Thyroid gland (tissue), 4 donors: ENCODE measurements around the gene SPSB4.

Experiments used
- POLR2A ChIP-seq, 2 donors: fragments of 450-650 bp; IDR thresholded peaks; one replicate each; pipeline ENCODE4 v1.6.1; 2017; ENCODE audit warnings: antibody characterized with exemption in 2 of 2, mild to moderate bottlenecking in 2 of 2, moderate library complexity in 1 of 2
- TF ChIP-seq, protein P1 (sequence below), 6 experiments: fragments of 200-600 bp in 3 of 6; fragments of 450-650 bp in 3 of 6; sonication (generic) in 3 of 6; IDR thresholded peaks; one replicate each; pipeline ENCODE4 v1.5.1; 2016 to 2019; ENCODE audit warnings: antibody characterized with exemption in 6 of 6, mild to moderate bottlenecking in 2 of 6, inconsistent platforms in 1 of 6, moderate library complexity in 1 of 6

DNA sequence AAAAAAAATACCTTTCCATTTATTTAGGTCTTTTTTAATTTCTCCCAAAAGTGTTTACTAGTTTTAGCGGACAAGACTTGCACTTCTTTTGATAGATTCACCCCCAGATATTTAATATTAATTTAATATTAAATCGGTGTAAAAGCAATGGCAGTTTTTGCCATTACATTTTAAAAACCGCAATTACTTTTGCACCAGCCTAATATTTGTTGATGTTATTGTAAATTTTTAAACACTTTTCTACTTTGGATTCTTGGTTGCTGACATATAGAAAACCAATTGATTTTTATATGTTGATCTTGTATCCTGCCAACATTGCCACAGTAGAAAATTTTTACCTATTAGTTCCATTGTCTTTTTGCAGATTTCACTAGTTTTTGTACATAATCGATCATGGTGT lies 116.5 kb downstream of the SPSB4 start:
- no peak for TF ChIP-seq POLR2A (IDR thresholded peaks at IDR 0.05)
- TF ChIP-seq, protein P1, sequence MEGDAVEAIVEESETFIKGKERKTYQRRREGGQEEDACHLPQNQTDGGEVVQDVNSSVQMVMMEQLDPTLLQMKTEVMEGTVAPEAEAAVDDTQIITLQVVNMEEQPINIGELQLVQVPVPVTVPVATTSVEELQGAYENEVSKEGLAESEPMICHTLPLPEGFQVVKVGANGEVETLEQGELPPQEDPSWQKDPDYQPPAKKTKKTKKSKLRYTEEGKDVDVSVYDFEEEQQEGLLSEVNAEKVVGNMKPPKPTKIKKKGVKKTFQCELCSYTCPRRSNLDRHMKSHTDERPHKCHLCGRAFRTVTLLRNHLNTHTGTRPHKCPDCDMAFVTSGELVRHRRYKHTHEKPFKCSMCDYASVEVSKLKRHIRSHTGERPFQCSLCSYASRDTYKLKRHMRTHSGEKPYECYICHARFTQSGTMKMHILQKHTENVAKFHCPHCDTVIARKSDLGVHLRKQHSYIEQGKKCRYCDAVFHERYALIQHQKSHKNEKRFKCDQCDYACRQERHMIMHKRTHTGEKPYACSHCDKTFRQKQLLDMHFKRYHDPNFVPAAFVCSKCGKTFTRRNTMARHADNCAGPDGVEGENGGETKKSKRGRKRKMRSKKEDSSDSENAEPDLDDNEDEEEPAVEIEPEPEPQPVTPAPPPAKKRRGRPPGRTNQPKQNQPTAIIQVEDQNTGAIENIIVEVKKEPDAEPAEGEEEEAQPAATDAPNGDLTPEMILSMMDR (IDR thresholded peaks at IDR 0.05) = no peak
